Aorta (tissue), 5 donors: ENCODE measurements around the gene MAD1L1. TPM values are rescaled to one million over a fixed set of nuclear protein-coding genes. Genes with fewer than 3 reads are reported as not detected.
A peak's percentile ranks its signal among the peaks of the same experiment; 100 is the strongest.

ENCODE experiments used
- ATAC-seq: fragments of 200-7000 bp; cut with Tn5 transposase; one replicate; pipeline ENCODE4 v1.9.1; 2022; ENCODE audit warnings: moderate library complexity; ENCODE audit not compliant: low FRiP score
- DNase-seq, 2 donors: peaks; one replicate each; pipeline ENCODE4 v3.0.0-alpha.2; 2020
- H3K27ac ChIP-seq, 2 donors: one replicate each; pipeline ENCODE4 v1.5.1; 2013; ENCODE audit warnings: low read length in 2 of 2, mild to moderate bottlenecking in 2 of 2, moderate library complexity in 2 of 2, control low read depth in 1 of 2, inconsistent platforms in 1 of 2, low read depth in 1 of 2
- H3K27me3 ChIP-seq, 2 donors: one replicate each; pipeline ENCODE4 v1.6.1; 2013; ENCODE audit warnings: control low read depth in 1 of 2, low read length in 1 of 2, mild to moderate bottlenecking in 1 of 2, moderate library complexity in 1 of 2; ENCODE audit not compliant: insufficient read depth in 2 of 2, control insufficient read depth in 1 of 2
- H3K36me3 ChIP-seq, 2 donors: one replicate each; pipeline ENCODE4 v1.6.1; 2013; ENCODE audit warnings: control low read depth in 1 of 2, low read length in 1 of 2, mild to moderate bottlenecking in 1 of 2; ENCODE audit not compliant: insufficient read depth in 2 of 2, control insufficient read depth in 1 of 2
- H3K4me1 ChIP-seq, 2 donors: one replicate each; pipeline ENCODE4 v1.6.1; 2013; ENCODE audit warnings: low read length in 2 of 2, control low read depth in 1 of 2, mild to moderate bottlenecking in 1 of 2, moderate library complexity in 1 of 2; ENCODE audit not compliant: insufficient read depth in 2 of 2, control insufficient read depth in 1 of 2
- H3K4me3 ChIP-seq, 2 donors: one replicate each; pipeline ENCODE4 v1.5.1; 2013; ENCODE audit warnings: low read length in 2 of 2, control low read depth in 1 of 2, mild to moderate bottlenecking in 1 of 2
- H3K9me3 ChIP-seq: one replicate; pipeline ENCODE4 v1.6.1; 2013; ENCODE audit warnings: mild to moderate bottlenecking, low read length; ENCODE audit not compliant: control insufficient read depth
- WGBS, 2 donors: extraction: QIAGEN DNeasy Blood & Tissue Kit; methylation state at CpG; one replicate each; pipeline ENCODE4 v1.1.7; 2013; 5-methylcytosine and 5-hydroxymethylcytosine counted together
- intact Hi-C, 2 donors: fragments of 100-400 bp; cut with DNase I; formaldehyde crosslinking; loops; one replicate each; pipeline versions ENCODE4 v1.14.2 to v1.15.0; 2022
- polyA plus RNA-seq, 2 donors: library from polyadenylated mRNA; stranded (reverse); fragments of 200-250 nt; gene quantifications; one replicate each; pipeline ENCODE4 v1.2.3, GENCODE V29; 2013
- total RNA-seq, 2 donors: library from RNA; stranded (reverse); fragmentation: NEBNext Ultra II Directional; extraction: Animal tissue kit (Norgen Biotek cat#: 25700); gene quantifications; one replicate each; pipeline ENCODE4 v1.2.1, GENCODE V29; 2021
- donor health status: healthy with polysubstance abuse.
- donor health status: Bipolar disorder and iron deficiency.
- donor health status: DM: no; HTN: no; CAD: no.
- donor health status: DM: no; HTN: no; CAD: no.
- donor health status: DM: yes; HTN: yes; CAD: no.

MAD1L1 gene
- total and polyA plus RNA-seq, 4 donors: 14.8 to 35.8 (median 20.2) TPM

DNA sequence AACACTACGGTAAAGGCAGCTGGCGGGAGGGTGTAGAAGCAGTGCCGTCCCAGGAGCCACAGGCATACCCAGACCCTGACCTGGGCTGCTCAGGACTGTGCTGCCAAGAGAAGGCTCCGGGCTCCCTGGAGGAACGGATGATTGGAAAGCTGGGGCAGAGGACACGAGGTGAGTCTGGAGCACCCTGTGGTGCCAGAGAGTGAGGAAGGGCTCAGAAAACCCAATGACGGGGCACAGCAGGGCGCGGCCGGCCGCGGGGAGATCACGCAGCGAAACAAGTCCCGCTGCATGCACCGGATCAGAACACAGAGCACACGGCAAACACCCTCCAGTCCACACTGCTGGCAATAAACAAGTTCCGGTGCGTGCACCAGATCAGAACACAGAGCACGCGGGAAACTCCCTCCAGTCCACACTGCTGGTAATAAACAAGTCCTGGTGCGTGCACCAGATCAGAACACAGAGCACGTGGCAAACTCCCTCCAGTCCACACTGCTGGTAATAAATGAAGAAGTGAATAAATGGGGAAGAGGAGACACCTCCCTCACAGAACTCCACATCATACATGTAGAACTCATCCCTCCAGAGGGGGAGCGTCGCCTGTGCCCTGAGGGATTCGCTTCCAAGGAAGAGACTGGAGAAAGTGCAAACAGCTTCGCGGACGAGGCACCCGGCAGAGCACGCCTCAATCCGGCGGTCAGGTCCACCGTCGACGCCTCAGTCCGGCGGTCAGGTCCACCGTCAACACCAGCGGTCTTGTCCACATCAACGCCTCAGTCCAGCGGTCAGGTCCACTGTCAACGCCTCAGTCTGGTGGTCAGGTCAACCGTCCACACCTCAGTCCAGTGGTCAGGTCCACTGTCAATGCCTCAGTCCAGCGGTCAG is 265.0 kb downstream of the MAD1L1 start:
- 96% methylated on average over 45 of the region's 45 CpGs for WGBS, 2 donors
- Histone ChIP-seq H3K4me1 (no peaks in the 10 kb centered on the region), H3K27me3 (no peaks in the 10 kb centered on the region), H3K4me3 (no peak overlapping the region), H3K27ac (no peak overlapping the region), H3K36me3 (no peaks in the 10 kb centered on the region), H3K9me3 (no peaks in the 10 kb centered on the region)
- intact Hi-C loops: no loop called here
- DNase-seq (peak; percentile 39 to 62), ATAC-seq (no peak)

DNA sequence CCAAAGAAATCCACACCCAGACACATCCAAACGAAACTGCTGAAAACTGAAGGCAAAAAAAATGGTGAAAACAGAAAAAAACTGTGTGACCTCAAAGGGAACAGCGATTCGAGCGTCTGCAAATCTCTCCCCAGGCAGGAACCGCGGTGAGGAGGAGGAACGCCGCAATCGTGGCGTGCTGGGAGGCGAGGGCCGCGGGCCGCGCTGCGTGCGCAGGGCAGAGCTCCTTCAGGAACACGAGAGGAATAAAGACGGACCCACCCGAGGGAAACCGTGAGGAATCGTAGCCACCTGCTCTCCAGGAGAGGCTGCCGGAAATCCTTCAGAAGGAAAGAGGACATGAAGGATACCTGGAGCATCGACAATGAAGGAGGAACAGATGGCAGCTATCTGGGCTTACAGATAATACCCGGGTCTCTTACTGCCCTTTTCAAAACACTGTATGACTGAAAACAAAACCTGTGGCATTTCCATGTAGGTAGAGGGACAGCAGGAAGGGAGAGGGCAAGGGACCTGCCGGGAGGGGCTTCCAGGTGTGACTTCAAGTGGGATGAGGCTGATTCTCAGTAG is 266.0 kb downstream of the MAD1L1 start:
- Histone ChIP-seq H3K27me3 (no peaks in the 10 kb centered on the region), H3K36me3 (no peaks in the 10 kb centered on the region), H3K4me3 (no peak overlapping the region), H3K27ac (no peak overlapping the region), H3K4me1 (no peaks in the 10 kb centered on the region), H3K9me3 (no peaks in the 10 kb centered on the region)
- ATAC-seq (no peak), DNase-seq (peak; percentile 33 to 66)
- WGBS, 2 donors: 96% methylated on average over 26 of the region's 26 CpGs
- intact Hi-C loops: no loop called here

DNA sequence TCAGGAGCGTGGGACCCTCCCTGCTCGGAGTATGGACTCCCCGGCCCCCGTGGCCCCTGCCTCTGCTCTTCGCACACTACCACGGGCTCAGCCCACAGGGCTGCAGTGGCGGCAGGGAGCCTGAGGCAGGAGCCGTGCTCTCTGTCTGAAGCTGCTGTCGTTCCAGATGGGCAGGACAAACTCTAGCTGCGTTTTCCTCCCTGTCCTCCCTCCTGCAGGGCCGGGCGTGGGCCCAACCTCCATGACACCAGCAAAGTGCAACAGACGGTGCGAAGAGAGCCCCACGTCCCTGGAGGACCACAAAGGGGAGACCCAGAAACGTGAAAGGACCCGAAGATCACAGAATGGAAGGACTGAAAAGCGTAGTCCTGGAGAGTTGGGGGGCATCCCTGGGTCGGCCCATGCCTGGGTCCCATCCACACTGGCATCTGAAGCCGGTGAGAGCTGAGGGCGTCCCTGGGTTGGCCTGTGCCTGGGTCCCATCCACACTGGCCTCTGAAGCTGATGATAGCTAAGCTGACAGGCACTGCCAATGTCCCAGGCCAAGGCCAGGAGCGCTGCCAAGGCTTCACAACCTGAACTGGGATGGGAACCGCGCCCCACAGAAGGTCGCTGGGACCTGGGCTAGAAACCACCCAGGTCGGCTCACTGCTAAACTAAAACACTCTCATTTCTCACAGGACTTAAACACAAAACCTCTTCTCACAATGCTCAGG is 267.0 kb downstream of the MAD1L1 start:
- intact Hi-C loops: no loop called here
- no peak overlapping the region for H3K27ac ChIP-seq
- H3K36me3 ChIP-seq: no peaks in the 10 kb centered on the region
- H3K4me3 ChIP-seq: no peak overlapping the region
- peak; percentile 37 for ATAC-seq
- no peaks in the 10 kb centered on the region for H3K27me3 ChIP-seq
- no peaks in the 10 kb centered on the region for H3K9me3 ChIP-seq
- WGBS, 2 donors: 93 to 96% methylated on average over 26 of the region's 26 CpGs
- DNase-seq: peak; percentile 39 to 71
- H3K4me1 ChIP-seq: no peaks in the 10 kb centered on the region

DNA sequence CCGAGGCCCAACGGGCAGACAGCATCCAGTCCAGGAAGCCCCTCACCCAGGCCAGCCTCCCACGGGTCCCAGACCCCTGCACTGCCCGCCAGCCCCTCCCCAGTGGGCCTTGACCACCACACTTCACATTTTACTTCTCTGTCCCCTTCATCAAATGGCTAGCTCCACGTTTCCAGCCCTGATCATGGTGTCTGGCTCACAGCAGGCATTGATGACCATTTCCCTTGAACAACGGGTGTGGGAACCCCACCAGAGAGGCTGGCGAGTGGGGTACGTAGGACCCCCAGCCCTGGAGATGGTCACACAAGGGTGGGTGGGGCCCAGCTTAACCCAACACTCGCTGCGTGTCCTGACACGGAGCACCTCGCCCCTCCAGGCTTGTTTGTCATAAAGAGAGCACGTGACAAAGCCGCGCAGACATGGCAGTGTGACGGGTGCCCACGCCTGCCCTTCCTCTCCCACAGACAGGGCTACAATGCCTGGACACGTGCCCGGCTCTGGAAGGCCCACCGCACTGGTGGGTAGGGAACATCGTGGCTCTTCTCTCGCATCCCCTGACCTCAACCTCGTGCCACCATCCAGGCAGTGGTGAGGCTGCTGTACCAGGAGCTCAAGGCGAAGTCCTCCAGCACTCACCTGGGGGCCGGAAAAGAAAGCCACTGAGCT is 267.7 kb downstream of the MAD1L1 start:
- H3K9me3 ChIP-seq: no peaks in the 10 kb centered on the region
- H3K27ac ChIP-seq: no peak overlapping the region
- H3K4me1 ChIP-seq: no peaks in the 10 kb centered on the region
- no peaks in the 10 kb centered on the region for H3K27me3 ChIP-seq
- H3K36me3 ChIP-seq: no peaks in the 10 kb centered on the region
- WGBS, 2 donors: 94 to 96% methylated on average over 25 of the region's 25 CpGs
- DNase-seq: peak; percentile 40 to 70
- H3K4me3 ChIP-seq: no peak overlapping the region
- ATAC-seq: no peak
- intact Hi-C loops: no loop called here

DNA sequence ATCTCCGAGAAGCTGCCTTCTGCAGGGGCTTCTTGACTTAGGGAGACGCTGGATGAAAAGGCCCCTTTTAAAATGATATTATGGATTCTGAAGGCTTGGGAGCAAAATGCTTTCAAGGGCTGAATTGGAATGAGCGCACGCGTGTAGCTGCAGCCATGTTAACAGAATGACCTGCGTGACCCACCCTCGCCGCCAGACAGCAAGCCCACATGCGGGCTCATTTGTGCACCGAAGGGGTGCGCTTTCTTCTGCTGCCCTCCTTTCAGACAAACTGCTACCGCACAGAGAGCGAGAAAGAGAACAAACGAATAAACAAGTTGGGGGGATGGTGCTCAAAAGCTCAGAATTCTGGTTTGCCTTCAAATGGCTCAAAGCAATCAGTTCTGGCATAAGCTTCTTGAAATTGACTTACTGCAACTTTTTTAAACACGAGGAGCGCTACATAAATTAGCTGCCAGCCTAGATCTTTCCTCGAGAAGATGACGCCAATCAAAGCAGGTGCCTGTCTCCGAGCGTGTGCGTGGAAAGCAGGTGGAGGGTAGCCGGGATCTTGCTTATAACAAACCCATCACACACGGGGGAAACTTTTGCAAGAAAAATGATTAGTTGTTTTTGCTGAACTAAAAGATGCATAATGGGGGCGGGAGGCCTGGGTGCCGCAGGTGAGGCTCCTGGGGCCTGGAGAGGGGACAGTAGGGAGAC is 268.4 kb downstream of the MAD1L1 start:
- DNase-seq (peak; percentile 20 to 21), ATAC-seq (no peak)
- H3K36me3 ChIP-seq: no peaks in the 10 kb centered on the region
- no peak overlapping the region for H3K4me3 ChIP-seq
- 92 to 94% methylated on average over 25 of the region's 25 CpGs for WGBS, 2 donors
- H3K9me3 ChIP-seq: no peaks in the 10 kb centered on the region
- intact Hi-C loops: no loop called here
- no peak overlapping the region for H3K27ac ChIP-seq
- H3K27me3 ChIP-seq: no peaks in the 10 kb centered on the region
- H3K4me1 ChIP-seq: no peaks in the 10 kb centered on the region

DNA sequence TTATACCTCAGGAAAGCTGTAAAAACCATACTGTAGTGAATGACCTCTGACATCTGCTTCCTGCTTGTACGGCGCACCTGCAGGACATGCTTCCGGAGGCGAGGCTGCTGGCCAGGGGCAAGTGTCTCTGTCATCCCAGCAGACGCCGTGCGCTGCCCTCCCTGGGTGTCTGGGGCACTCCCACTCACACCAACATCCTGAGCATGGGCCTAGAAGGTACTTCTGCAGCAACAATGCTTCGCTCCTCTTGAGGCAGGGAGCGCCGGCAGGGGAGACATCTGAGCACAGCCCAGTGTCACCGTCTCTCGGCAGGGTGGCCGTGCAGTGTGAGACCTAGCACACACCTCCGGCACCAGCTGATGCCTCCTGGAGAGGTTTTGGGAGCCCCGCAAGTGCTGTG is 269.2 kb downstream of the MAD1L1 start:
- Histone ChIP-seq H3K4me1 (no peaks in the 10 kb centered on the region), H3K27me3 (no peaks in the 10 kb centered on the region)
- 93 to 95% methylated on average over 15 of the region's 15 CpGs for WGBS, 2 donors

DNA sequence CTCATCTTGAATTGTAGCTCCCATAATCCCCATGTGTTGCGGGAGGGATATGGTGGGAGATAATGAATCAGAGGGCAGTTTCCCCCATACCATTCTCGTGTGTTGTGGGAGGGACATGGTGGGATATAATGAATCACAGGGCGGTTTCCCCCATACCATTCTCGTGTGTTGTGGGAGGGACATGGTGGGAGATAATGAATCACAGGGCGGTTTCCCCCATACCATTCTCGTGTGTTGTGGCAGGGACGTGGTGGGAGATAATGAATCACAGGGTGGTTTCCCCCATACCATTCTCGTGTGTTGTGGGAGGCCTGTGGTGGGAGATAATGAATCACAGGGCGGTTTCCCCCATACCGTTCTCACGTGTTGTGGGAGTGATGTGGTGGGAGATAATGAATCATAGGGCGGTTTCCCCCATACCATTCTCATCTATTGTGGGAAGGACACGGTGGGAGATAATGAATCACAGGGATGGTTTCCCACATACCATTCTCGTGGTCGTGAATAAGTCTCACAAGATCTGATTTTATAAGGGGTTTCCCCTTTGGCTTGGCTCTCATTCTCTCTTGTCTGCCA is 271.0 kb downstream of the MAD1L1 start:
- 92 to 94% methylated on average over 15 of the region's 15 CpGs for WGBS, 2 donors
- H3K4me1 ChIP-seq: no peaks in the 10 kb centered on the region
- no peaks in the 10 kb centered on the region for H3K27me3 ChIP-seq
- no peaks in the 10 kb centered on the region for H3K36me3 ChIP-seq
- DNase-seq: no peak
- intact Hi-C loops: no loop called here
- H3K27ac ChIP-seq: no peak overlapping the region
- no peak for ATAC-seq
- no peak overlapping the region for H3K4me3 ChIP-seq
- H3K9me3 ChIP-seq: no peaks in the 10 kb centered on the region

More for the DNA sequence above, 269.2 kb downstream of the MAD1L1 start:
- Histone ChIP-seq H3K36me3 (no peaks in the 10 kb centered on the region), H3K9me3 (no peaks in the 10 kb centered on the region), H3K4me3 (no peak overlapping the region), H3K27ac (no peak overlapping the region)
- ATAC-seq: no peak
- intact Hi-C loops: no loop called here
- DNase-seq: peak; percentile 21 to 50

DNA sequence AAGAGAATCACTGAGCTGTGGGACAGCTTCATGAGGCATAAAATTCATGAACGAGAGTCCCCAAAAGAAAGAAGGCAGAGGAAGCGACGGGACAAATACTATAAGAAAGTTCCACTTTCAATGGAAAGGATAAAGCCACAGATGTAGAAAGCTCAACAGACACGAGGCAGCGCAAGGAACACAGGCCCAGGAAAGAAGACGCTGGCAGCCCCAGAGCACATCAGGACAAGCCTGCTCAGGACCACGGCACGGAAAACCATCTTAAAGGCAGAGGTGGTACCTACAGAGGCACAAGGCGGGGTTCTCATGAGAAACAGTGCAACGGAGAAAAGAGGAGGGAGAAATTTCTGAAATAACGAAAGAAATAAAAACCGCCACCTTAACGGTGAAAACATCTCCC is 273.4 kb downstream of the MAD1L1 start:
- Histone ChIP-seq H3K4me1 (no peaks in the 10 kb centered on the region), H3K27me3 (no peaks in the 10 kb centered on the region)
- WGBS, 2 donors: 96 to 97% methylated on average over 13 of the region's 13 CpGs

More for the DNA sequence above, 273.4 kb downstream of the MAD1L1 start:
- intact Hi-C loops: no loop called here
- no peak for ATAC-seq
- Histone ChIP-seq H3K4me3 (no peak overlapping the region), H3K36me3 (no peaks in the 10 kb centered on the region), H3K9me3 (no peaks in the 10 kb centered on the region), H3K27ac (no peak overlapping the region)
- DNase-seq: peak; percentile 5 to 16
